ENCODE data around the gene SLC30A2. TPM values are rescaled to one million over a fixed set of nuclear protein-coding genes. Genes with fewer than 3 reads are reported as not detected.

The SLC30A2 gene
- total RNA-seq, 1 donor from 2014 or later, result not detected

DNA sequence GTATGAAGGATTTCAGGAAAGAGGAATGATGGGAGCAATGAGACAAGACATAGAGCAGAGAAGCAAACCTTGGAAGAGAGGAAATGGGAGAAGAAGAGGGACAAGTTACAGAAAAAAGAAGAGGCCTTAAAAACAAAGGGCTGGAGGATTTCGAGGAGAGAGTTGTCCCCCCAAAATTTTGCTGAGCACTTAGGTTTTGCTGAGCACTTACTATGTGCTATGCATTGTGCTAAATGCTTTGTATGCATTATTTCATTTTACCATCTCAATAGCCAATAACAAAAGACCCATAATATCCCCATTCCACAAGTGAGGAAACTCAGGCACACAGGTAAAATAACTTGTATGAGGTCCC is 24.0 kb upstream of the SLC30A2 start:
- no peak for DNase-seq

DNA sequence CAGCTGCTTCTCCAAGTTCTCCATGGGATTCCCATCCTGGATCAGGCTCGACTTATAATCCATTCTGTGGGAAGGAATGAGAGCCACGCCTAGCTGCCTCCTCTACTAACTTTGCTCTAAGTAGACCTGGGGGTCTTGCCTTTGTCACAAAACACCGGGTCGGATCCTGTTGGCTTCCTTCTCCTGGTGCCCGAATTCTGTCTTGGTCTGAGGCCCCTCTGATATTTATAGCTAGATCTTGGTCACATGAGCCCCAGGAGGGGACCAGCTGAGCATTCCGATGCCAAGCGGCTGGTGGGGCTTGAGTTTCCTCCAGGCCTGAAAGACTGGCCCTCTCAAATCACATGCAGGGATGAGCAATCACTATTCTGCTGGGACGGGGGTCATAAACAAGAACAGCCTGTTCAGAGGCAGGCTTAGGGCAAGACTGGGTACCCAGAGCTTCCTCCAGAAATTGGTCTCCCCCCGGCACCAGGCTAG is 21.6 kb upstream of the SLC30A2 start, which contains the start of gene TRIM63:
Gene TRIM63, minus strand, starts transcription at position 199 of the 480 bp plus-strand sequence. Its CDS starts 136 bp downstream, at position 63.
- DNase-seq, result no peak

DNA sequence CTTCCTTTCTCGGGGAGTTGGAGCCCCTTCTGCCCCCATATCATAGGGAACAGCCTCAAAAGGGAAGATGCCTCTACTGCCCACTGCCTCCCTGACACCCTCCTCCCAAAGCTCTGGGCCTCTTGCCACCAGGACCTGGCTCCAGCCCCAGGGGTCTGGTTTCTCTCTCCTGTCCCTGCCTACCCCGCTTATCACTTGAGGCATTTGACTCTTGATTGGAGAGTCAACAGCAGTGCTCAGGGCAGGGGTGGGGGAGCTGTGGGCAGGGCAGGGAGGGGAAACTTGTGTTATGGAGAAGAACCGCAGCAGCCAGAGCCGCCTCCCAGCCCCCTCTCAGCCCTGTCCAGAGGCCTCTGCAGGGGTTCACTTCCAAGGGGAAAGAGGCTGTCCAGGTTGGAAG is 20.9 kb upstream of the SLC30A2 start:
- DNase-seq, result no peak

DNA sequence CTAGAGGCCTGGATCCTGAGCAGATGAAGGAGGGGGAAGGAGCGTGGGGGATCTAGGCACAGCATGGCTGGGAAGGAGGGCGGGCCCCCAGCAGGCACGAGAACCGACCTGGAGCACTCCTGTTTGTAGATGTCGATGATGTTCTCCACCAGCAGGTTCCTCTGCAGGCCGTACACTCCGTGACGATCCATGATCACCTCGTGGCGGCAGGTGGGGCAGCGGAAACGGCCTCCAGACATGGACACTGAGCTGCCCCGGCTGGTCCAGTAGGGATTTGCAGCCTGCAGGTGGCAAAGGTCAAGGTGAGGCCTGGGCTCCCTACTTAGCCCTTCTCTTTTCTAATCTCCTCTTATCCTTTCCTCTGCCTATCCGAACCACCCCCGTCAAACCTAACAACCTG is 20.2 kb upstream of the SLC30A2 start:
- no peak for DNase-seq

DNA sequence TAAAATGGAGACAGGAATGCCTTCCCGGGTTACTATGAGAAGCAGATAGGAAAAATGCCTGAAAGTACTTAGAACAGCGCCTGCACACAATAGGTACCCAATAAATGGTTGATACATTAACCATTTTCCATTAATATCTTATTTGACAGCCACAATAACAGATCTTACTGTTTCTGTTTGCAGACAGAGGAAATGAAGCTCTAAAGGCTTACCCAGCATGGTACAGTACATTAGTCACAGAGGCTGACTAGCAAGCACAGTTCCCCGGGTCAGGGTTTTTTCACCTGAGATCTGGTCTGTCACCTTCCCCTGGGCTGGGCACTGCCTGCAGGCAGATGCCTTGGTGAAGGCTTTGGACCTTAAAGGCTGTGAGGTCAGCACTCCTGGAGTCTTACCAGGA is 18.6 kb upstream of the SLC30A2 start:
- no peak for DNase-seq

DNA sequence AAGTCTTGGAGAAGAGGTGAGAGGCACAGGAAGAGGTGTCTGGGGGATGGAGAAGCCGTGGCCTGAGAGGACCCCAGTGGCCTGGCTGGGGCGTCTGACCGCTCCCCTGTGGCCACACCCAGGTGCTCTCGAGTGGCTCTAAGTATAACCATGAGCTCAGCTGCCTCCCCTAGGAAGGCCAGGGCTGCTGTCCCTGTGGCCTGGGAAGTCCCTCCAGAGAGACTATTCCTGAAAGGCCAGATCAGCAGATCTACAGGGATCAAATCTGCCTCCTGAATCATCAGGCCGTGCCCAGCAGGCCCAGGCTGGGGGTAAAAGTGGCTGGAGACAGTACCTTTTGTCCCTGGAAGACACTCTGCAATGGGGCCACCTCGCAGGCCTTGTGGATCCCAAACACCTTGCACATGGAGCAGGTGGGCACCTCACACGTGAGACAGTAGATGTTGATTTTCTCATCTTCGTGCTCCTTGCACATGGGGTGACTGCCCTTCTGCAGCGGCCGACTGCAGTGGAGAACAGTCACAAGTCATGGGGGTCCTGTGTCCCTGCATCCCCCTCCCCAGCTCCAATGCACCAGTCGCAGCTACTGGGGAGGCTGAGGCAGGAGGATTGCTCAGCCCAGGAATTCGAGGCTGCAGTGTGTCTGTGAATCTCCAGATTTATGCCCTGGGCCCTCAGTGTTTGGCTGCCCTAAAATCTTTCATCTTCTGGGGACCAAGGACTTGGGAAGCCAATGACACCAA is 15.1 kb upstream of the SLC30A2 start:
- no peak for DNase-seq

DNA sequence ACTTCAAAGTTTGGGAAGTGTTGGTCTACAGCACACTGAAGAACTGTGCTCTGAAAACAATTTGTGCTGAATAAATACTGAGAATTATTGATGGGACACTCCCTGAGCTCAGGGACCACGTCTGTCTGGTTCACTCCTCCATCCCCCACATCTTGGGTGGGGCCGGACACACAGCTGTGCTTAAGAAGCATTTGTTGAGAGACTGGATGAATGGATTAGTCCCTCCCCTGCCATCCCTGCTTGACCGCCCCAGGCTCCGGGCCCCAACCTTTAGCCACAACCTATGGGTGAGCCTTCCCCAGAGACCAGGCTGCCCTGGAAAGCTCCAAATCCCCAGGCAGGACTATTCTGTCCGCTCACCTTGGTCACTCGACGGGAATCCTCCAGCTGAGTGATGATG is 14.0 kb upstream of the SLC30A2 start:
- DNase-seq, result no peak

DNA sequence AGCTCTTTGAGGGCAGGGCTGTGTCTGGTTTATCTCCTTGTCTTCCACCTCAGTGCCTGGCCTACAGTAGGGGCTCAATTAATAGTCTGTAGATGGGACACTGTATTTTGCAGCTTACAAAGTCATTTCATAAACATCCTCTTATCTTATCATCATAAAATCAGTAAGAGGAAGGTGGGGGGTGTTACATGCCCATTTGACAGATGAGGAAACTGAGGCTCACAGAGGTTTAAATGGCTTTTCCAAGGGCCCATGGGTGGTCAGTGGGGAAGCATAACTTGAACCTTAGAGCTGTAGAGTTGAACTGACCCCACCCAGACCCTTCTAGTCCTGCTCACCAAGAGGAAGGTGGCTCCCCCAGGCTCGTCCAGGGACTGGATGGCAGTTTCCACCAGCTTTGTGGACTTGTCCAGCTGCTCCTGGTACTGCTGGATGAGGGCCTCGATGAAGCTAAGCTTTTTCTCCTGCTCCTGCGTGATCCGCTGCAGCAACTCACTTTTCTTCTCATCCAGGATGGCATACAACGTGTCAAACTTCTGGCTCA is 12.2 kb upstream of the SLC30A2 start:
- DNase-seq, result no peak

DNA sequence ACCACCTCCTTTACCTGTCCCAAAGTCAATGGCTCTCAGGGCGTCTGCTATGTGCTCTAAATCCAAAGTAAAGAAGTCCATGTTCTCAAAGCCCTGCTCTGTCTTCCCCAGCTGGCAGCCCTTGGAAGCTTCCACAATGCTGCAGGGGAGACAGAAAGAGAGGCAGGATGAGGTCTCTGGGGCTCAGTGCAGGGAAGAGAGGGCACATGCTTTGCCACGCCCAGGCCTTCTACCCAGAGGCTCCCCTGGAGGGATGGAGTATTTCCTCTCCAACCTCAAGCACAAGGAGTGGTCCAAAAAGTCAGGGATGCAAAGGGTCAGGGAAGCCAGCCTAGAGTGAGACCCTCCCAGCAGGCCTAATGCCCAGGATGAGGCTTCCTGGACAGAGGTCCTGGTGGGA is 11.3 kb upstream of the SLC30A2 start:
- DNase-seq, result no peak

DNA sequence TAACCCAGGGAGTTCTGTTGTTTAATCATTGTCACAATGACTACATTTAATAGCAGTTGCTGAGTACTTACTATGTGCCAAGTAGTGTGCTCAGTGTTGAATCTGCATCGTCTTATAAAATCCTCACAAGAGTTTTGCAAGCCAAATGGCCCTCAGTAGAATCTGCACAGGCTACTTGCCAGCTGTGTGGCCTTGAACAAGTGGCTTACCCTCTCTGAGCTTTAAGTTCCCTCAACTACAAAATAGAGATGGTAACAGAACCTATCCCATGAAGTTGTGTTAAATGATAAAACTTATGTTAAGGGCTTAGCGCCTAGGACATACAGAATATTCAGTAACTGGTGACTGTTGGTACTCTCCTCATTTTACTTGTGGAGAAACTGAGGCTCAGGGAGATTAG is 9.1 kb upstream of the SLC30A2 start:
- DNase-seq, result no peak

DNA sequence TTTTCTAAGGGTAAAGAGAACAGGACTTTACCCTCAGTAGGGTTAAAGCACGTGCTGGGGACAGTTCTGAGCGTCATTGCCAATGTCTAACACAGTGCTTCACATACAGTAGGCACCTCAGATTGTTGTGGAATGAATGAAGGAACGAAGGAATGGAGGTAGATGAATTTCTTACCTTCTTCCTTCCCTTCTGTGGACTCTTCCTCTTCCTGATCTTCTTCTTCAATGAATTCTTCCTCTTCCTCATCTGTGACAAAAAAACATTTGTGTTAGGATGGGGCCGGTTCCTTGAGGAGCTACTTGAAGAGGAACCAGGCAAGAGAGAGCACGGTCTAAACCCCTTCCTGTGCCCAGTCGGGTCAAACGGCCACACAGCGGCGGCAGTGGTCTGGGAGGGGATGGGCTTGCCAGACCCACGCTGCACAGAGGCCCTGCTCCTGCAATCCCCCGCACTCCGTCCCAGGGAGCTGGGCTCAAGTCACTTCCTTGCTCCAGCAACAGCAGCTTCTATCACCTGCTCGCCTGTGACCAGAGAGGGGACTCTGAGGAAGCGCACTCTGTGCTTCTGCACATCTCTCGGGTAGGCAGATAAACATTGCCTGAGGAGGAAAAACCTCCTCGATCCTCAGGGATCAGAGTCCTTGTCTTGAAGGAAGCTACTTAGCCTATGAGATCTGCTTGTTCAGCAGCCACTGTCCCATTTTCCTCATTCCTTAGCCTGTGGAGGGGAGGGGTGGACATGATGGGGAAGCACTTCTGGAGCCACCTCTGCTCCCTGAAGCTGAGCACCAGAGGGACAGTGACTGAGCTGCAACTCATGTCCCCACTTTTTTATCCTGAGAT is 8.0 kb upstream of the SLC30A2 start:
- no peak for DNase-seq

DNA sequence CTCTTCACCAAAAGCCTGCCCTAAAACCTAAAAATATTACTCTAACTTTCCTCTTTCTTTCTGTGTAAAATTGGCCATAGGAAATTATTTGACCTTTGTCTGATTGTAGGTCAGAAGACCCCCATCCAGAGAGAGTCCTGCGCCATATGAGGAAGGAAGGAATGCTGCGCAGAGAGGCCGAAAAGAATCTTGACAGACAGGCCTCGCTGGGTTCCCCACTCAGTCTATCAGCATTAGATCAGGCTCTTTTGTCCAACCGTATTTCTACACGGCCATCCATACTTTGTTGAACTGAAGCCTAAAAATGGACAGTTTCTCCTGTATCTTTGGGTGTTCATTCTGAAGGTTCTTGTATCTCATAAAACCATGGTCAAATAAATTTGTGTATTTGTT is 4.3 kb upstream of the SLC30A2 start:
- DNase-seq, result no peak

DNA sequence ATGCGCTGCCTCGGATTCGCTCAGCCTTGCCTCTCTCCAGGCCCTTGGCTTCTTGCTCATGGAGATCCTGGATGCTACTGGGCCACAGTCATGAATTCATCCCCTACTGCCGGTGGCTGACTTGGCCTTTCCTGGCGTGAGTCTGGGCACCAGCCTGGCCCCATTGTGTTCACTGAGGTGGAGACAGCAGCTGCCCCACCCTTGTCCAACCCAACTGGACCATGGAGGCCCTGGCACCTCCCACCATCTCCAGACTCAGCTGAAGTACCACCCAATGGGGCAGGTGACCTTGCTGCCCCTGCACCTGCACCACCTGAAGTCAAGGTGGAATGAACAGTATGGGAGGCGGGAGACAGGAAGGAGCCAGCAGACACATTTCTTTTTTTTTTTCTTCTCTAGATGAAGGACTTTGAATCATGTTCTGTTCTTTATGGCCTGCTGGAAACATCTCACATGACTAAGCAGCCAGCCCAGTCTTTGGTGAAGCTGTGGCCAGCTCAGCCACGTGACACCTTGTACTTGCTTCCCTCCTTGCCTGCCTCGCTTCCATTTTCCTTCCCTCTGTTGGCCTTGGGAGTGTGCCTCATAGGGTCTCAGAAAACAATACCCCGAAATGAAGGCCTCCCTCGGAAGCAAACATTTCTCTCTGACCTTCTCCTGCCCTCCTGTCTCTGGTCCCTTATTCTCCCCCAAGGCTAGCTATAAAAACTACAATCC is 3.8 kb upstream of the SLC30A2 start:
- no peak for DNase-seq

DNA sequence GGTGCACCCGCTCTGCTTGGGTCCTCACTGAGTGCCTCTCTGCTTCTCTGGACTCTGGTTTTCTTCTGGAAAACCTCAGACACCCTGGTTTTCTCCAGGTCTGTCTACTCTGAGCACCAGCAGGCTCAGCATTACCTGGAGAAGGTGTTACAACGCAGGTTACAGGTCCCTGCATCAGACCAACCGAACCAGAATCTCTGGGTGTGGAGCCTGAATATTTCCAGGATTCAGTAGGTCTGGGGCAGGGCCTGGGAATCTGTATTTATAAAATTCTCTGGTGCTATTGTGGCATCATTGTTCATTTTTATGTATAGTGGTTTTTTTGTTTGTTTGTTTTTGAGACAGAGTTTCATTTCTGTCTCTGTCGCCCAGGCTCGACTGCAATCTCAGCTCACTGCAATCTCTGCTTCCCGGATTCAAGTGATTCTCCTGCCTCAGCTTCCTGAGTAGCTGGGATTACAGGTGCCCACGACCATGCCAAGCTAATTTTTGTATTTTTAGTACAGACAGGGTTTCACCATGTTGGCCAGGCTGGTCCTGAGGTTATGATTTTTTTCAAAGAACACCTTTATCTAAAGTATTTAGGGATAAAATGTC is 1.5 kb upstream of the SLC30A2 start:
- DNase-seq, result no peak

DNA sequence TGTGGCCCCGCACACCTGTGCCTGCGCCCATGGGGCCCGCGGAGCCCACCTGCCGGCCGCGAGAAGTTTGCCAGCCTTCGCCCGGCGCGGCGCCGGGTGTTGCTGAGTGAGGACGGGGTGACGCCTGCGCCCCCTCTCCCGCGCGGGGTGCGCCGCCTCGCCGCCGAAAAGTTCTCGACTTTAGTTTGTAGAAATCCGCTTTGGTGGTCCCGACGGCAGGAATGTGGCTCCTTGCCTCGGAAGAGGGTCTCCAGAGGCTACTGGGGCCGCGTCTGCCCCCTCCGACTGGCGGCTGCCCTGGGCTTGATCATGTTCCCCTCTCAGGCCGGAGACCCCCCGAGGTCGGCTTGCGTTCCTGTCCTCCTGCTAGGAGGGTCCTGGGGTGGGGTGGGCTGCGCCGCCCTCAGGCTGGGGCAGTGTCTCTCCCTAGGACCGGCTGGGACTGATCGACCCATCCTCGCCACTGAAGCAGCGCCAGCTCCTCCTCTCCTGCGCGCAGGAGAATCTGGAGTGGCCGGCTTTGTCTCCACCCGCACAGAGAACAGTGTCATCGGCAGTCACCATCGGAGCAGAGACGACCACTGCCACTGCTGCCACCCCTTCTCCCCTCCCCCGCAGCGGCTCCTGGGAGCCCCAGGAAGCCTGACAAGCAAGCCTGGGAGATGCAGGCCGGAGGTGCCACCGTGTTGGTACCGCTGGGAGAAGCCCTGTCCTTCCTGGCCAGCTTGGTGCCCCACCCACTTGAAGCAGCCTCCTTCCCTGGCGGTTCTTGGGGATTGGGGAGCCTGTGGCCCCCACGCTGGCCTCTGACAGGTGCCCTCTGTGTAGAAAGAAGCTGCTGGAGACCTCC is 553 bp upstream of the SLC30A2 start:
- no peak for DNase-seq

DNA sequence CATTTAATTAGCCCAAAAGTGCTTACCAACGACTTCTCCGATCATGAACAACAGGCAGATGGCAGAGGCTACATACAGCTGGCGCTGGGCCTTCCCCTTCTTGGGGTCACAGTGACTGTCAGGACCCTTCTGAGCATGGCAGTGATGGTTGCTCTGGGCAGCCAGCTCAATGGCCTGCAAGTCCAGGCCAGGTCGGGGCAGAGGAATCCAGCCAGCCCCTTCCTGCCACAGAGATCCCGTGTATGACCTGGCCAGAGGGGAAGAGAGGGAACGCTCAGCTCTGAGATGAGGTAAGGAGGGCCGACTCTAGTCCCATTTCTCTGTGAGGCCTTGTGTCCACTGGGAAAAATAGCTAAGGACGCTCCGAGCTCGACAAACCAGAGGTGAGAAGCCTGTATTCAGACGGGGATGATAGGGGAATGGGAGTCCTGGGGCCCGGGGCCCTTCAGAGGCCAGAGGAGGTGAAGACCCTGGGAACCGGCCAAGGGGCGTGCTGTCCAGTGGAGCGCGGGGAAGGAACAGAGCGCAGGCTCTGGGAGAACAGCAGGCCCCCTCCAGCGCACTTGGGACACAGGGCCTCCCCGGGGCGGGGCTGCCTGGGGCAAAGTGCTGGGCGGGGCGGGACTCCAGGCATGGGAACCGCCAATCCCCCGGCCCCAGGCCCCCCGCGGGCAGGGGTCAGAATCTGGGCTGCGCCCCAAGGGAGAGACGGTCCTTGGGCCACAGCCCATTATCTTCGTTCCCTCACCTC is 772 bp downstream of the SLC30A2 start:
- no peak for DNase-seq

DNA sequence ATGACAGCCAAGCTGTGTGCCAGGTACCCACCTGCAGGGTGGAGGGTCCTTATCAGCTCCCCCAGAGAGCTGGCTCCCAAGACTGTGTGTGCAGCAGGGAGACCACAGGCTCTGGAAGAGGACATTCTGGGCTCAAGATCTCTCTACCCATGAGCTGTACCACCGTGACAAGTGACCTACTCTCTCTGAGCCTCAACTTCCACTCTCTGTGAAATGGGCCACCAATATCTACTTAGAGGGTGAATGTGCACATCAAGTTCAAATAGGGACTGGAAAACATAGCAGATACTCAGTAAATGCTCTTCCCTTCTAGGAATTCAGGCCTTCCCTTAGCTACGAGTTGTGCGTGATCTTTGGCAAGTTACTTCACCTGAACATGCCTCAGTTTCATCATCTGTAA is 1.5 kb downstream of the SLC30A2 start:
- no peak for DNase-seq

DNA sequence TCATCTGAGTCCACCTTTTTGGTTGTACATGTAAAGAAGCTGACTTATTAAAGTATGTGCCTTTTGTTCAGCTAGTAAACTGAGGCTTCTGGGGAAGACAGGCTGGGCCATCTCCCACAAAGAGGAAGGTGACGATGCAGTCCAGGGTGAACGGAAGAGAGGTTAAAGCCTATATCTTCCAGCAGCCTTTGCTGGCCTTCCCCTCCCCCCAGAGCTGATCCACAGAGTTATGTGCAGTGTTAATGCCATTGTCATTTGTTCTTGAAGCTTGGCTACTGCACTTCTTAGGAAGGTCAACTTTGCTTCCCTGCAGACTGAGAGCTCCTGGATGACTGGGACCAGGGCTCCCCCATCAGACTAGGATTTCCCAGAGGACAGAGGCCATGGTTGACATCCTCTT is 2.2 kb downstream of the SLC30A2 start:
- no peak for DNase-seq

DNA sequence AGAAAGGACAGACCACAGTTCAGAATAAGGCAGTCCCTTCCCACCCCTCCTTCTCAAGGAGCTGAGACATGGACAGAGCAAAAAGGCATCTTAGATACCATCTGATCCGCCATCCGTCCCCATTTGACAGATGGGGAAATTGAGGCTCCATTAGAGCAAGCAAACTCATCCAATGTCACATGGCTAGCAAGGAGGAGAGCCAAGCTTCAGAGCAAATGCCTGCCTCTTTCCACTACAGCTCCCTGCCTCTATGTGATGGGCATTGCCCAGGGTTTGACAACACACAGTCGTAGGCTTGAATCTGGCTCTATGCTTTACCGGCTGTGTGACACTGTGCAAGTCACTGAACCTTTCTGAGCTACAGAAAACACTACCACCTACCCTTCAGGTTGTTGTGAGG is 3.9 kb downstream of the SLC30A2 start:
- no peak for DNase-seq

DNA sequence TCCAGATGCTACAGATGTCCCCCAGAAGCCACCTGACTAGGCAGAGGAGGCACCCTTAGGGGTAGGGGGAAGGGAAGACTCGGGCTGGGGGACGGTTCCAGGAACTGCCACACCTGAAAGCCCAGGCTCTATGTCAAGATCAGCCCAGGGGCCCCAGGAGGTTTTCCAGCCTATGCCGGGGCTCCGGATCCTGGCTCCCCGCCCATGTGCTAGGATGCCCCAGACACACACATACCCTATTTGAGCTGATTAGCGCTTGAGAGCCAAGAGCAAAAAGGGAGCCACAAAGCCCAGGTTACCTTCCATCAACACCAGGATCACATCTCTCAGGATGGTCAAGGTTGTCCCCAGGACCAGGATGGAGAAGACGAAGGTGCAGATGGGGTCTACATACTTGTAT is 4.5 kb downstream of the SLC30A2 start:
- no peak for DNase-seq

DNA sequence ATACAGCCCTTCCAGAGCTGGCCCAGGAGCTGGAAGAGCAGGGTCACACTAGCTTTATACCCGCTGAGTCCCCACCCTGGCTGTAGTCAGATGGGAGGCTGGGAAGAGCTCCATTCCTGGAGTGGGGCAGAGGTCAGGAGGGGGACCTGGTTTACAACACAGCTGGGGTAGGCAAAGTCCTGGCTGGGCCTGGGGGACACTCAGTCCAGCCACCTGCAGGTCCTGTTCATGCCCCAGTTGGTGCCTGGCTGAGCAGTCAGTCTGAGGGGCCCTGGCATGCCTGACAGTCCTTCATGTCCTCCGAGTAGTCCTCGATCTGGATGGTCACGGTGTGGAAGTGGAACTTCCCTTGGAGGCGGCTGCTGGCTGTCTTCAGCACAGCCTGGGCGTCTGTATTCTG is 7.0 kb downstream of the SLC30A2 start:
- no peak for DNase-seq

Data from dermis blood vessel endothelial cell (primary cell).